CD14-positive monocyte (primary cell): ENCODE results near the gene NASP. TPM values are rescaled to one million over a fixed set of nuclear protein-coding genes. Genes with fewer than 3 reads are reported as not detected.

ENCODE experiments used
- DNase-seq, 3 donors: peaks; one replicate each; pipeline ENCODE4 v3.0.0-alpha.2; 2011 to 2022
- H2AFZ ChIP-seq: 2 replicates; pipeline ENCODE4 v1.6.0; 2012; ENCODE audit warnings: mild to moderate bottlenecking, low read depth, low read length, inconsistent platforms; ENCODE audit not compliant: insufficient read depth, poor library complexity, severe bottlenecking
- H3K27ac ChIP-seq, 2 donors: 1 replicate in 1 of 2; 2 replicates in 1 of 2; pipeline ENCODE4 v1.5.1; 2012 to 2013; ENCODE audit warnings: low read length in 2 of 2, control low read depth in 1 of 2, inconsistent platforms in 1 of 2, low read depth in 1 of 2, mild to moderate bottlenecking in 1 of 2
- H3K27me3 ChIP-seq, 2 donors: one replicate each; pipeline versions ENCODE4 v1.6.0 to v1.6.1; 2011 to 2013; ENCODE audit warnings: low read length in 2 of 2; ENCODE audit not compliant: control insufficient read depth in 2 of 2, insufficient read depth in 2 of 2
- H3K36me3 ChIP-seq, 2 donors: replicated peaks in 1 of 2; 1 replicate in 1 of 2; 2 replicates in 1 of 2; pipeline versions ENCODE4 v1.5.1 to v1.6.1; 2012 to 2013; ENCODE audit warnings: low read length in 2 of 2, control low read depth in 1 of 2, inconsistent platforms in 1 of 2, mild to moderate bottlenecking in 1 of 2; ENCODE audit not compliant: insufficient read depth in 2 of 2, control insufficient read depth in 1 of 2
- H3K4me1 ChIP-seq, 2 donors: 1 replicate in 1 of 2; 2 replicates in 1 of 2; pipeline versions ENCODE4 v1.5.1 to v1.6.1; 2012 to 2013; ENCODE audit warnings: low read length in 2 of 2, control low read depth in 1 of 2, inconsistent platforms in 1 of 2, mild to moderate bottlenecking in 1 of 2, moderate library complexity in 1 of 2; ENCODE audit not compliant: insufficient read depth in 2 of 2, control insufficient read depth in 1 of 2
- H3K4me2 ChIP-seq: replicated peaks from 2 replicates; pipeline ENCODE3; 2012; ENCODE audit warnings: low read length, moderate library complexity, mild to moderate bottlenecking; ENCODE audit not compliant: poor library complexity, severe bottlenecking; ENCODE audit errors: extremely low read depth
- H3K4me3 ChIP-seq, 3 experiments: fragments of 200-600 bp in 1 of 3; sonication (generic) in 1 of 3; replicated peaks in 1 of 3; 1 replicate in 2 of 3; 2 replicates in 1 of 3; pipeline ENCODE4 v1.5.1; 2011 to 2013; ENCODE audit warnings: low read length in 3 of 3, mild to moderate bottlenecking in 3 of 3, control low read depth in 2 of 3, low read depth in 2 of 3, inconsistent platforms in 1 of 3, moderate library complexity in 1 of 3
- H3K79me2 ChIP-seq: 2 replicates; pipeline ENCODE4 v1.6.0; 2012; ENCODE audit warnings: mild to moderate bottlenecking, control low read depth, inconsistent platforms, low read length, moderate library complexity; ENCODE audit not compliant: insufficient read depth
- H3K9ac ChIP-seq: 2 replicates; pipeline ENCODE4 v1.6.0; 2017; ENCODE audit warnings: low read length, mild to moderate bottlenecking; ENCODE audit not compliant: insufficient read depth, poor library complexity, severe bottlenecking
- H3K9me3 ChIP-seq, 2 donors: replicated peaks in 1 of 2; 1 replicate in 1 of 2; 2 replicates in 1 of 2; pipeline versions ENCODE4 v1.5.1 to v1.6.1; 2012 to 2013; ENCODE audit warnings: low read length in 2 of 2, control low read depth in 1 of 2; ENCODE audit not compliant: control insufficient read depth in 1 of 2, insufficient read depth in 1 of 2
- H4K20me1 ChIP-seq: 2 replicates; pipeline ENCODE4 v1.6.0; 2012; ENCODE audit warnings: mild to moderate bottlenecking, low read length, control low read depth, moderate library complexity; ENCODE audit not compliant: insufficient read depth
- H3K27ac Mint-ChIP-seq, 7 donors: one replicate each; pipeline ENCODE4 v1.8.0; 2020; ENCODE audit warnings: mild to moderate bottlenecking in 7 of 7, mixed read lengths in 7 of 7, moderate library complexity in 6 of 7, inconsistent platforms in 2 of 7
- H3K27me3 Mint-ChIP-seq, 3 donors: one replicate each; pipeline ENCODE4 v1.8.0; 2021 to 2022; ENCODE audit warnings: low read depth in 3 of 3, mild to moderate bottlenecking in 3 of 3, mixed read lengths in 3 of 3, moderate library complexity in 3 of 3, inconsistent platforms in 1 of 3
- H3K36me3 Mint-ChIP-seq, 2 donors: one replicate each; pipeline ENCODE4 v1.8.0; 2020; ENCODE audit warnings: mixed read lengths in 2 of 2, inconsistent platforms in 1 of 2, mild to moderate bottlenecking in 1 of 2
- H3K4me1 Mint-ChIP-seq: one replicate; pipeline ENCODE4 v1.8.0; 2020; ENCODE audit warnings: mild to moderate bottlenecking, mixed read lengths
- H3K4me3 Mint-ChIP-seq, 2 donors: one replicate each; pipeline ENCODE4 v1.8.0; 2020; ENCODE audit warnings: mild to moderate bottlenecking in 2 of 2, mixed read lengths in 2 of 2, moderate library complexity in 1 of 2
- H3K9me3 Mint-ChIP-seq, 7 donors: one replicate each; pipeline ENCODE4 v1.8.0; 2020 to 2022; ENCODE audit warnings: mixed read lengths in 7 of 7, mild to moderate bottlenecking in 6 of 7, moderate library complexity in 6 of 7, inconsistent platforms in 2 of 7
- WGBS: methylation state at CpG from one replicate; pipeline ENCODE4 v1.1.5; 2013; ENCODE audit warnings: missing lambda C conversion rate; ENCODE audit not compliant: insufficient coverage; 5-methylcytosine and 5-hydroxymethylcytosine counted together
- intact Hi-C, 2 donors: fragments of 100-400 bp; cut with micrococcal nuclease; formaldehyde crosslinking; loops; one replicate each; pipeline versions ENCODE4 v1.15.0 to v1.15.1; 2023
- polyA plus RNA-seq, 3 donors: library from polyadenylated mRNA; depleted of rRNA in 1 of 3; unstranded in 2 of 3; stranded (reverse) in 1 of 3; fragments of 300-500 nt in 2 of 3; fragments of >200 nt in 1 of 3; fragmentation: Illumina TruSeq in 2 of 3; gene quantifications; 1 replicate in 2 of 3; 2 replicates in 1 of 3; pipeline ENCODE4 v1.2.3, GENCODE V29; 2012 to 2021
- TF ChIP-seq, protein P1 (sequence below): fragments of 200-600 bp; IDR thresholded peaks from one replicate; pipeline ENCODE4 v1.8.0; 2022; ENCODE audit warnings: antibody characterized with exemption, mild to moderate bottlenecking

The NASP gene
- polyA plus RNA-seq, 3 donors, result 24.4 to 44.6 (median 27.5) TPM

DNA sequence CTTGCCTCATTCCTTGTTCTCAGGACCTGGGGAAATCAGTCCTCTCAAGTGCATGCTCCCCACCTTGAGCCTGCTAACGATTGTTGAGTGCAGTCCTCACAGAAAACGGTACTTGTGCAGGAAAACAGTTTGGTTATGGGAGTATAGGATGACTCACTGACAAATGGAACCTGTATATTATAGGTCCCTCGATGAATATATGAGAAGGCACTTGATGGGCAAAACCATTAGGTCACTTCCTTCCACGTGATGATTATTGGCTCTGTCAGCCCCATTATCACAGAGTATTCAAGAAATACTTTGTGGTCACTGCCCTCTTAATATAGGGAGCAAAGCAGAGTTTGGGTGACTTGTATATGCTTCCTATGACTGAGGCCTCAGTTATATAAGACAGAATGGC is 33.8 kb downstream of the NASP start:
- H3K4me2 ChIP-seq, result no peak overlapping the region
- no peak overlapping the region for H3K4me3 Mint-ChIP-seq
- peaks cover 69 to 89% of the 10 kb centered on the region in 2 donors for H3K36me3 ChIP-seq
- H4K20me1 ChIP-seq, result peaks cover 14% of the 10 kb centered on the region
- peak overlapping the region in 1 of 2 donors; percentile 49 for H3K27ac ChIP-seq
- no peaks in the 10 kb centered on the region for H3K9me3 Mint-ChIP-seq
- 92% methylated on average over 2 of the region's 4 CpGs for WGBS
- H3K27me3 Mint-ChIP-seq, result no peaks in the 10 kb centered on the region
- no peaks in the 10 kb centered on the region for H3K79me2 ChIP-seq
- peaks cover 0 to 2% of the 10 kb centered on the region in 2 donors for H3K4me1 ChIP-seq
- intact Hi-C loops, result no loop called here
- H3K9me3 ChIP-seq, result no peaks in the 10 kb centered on the region
- H3K4me3 ChIP-seq, result no peak overlapping the region
- peak overlapping the region in 2 of 7 donors; percentile 37 to 64 for H3K27ac Mint-ChIP-seq
- H3K27me3 ChIP-seq, result no peaks in the 10 kb centered on the region
- no peak for DNase-seq
- H3K4me1 Mint-ChIP-seq, result peaks cover 7% of the 10 kb centered on the region
- no peak overlapping the region for H3K9ac ChIP-seq
- no peak overlapping the region for H2AFZ ChIP-seq
- peaks cover 58 to 72% of the 10 kb centered on the region in 2 donors for H3K36me3 Mint-ChIP-seq
- TF ChIP-seq, protein P1, sequence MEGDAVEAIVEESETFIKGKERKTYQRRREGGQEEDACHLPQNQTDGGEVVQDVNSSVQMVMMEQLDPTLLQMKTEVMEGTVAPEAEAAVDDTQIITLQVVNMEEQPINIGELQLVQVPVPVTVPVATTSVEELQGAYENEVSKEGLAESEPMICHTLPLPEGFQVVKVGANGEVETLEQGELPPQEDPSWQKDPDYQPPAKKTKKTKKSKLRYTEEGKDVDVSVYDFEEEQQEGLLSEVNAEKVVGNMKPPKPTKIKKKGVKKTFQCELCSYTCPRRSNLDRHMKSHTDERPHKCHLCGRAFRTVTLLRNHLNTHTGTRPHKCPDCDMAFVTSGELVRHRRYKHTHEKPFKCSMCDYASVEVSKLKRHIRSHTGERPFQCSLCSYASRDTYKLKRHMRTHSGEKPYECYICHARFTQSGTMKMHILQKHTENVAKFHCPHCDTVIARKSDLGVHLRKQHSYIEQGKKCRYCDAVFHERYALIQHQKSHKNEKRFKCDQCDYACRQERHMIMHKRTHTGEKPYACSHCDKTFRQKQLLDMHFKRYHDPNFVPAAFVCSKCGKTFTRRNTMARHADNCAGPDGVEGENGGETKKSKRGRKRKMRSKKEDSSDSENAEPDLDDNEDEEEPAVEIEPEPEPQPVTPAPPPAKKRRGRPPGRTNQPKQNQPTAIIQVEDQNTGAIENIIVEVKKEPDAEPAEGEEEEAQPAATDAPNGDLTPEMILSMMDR, result no peak

GRCh38 chr1:45619149-45619921 is 35.5 kb downstream of the NASP start:
- WGBS, result 71% methylated on average over 5 of the region's 8 CpGs
- Mint-ChIP-seq H3K27ac (peak overlapping the region in 4 of 7 donors; percentile 17 to 64 (median 46)), H3K36me3 (peaks cover 62 to 72% of the 10 kb centered on the region in 2 donors), H3K4me3 (no peak overlapping the region), H3K4me1 (peaks cover 11% of the 10 kb centered on the region), H3K9me3 (no peaks in the 10 kb centered on the region), H3K27me3 (peaks cover 0 to 3% (median 2%) of the 10 kb centered on the region in 3 donors)
- Histone ChIP-seq H4K20me1 (peaks cover 23% of the 10 kb centered on the region), H3K4me2 (no peak overlapping the region), H3K4me1 (peaks cover 0 to 2% of the 10 kb centered on the region in 2 donors), H3K9me3 (no peaks in the 10 kb centered on the region), H3K9ac (no peak overlapping the region), H3K4me3 (no peak overlapping the region), H3K79me2 (no peaks in the 10 kb centered on the region), H3K36me3 (peaks cover 73 to 88% of the 10 kb centered on the region in 2 donors), H3K27me3 (no peaks in the 10 kb centered on the region), H3K27ac (peak overlapping the region in 1 of 2 donors; percentile 40), H2AFZ (no peak overlapping the region)
- no peak for DNase-seq
- intact Hi-C loops, result no loop called here
- TF ChIP-seq, protein P1, result no peak
